Osteocyte (in vitro differentiated cells): ENCODE data around the gene SULT4A1. TPM values are rescaled to one million over a fixed set of nuclear protein-coding genes. Genes with fewer than 3 reads are reported as not detected.

ENCODE experiments used
- DNase-seq: peaks from one replicate; pipeline ENCODE4 v3.0.0; 2021; ENCODE audit warnings: mixed read lengths; ENCODE audit not compliant: unreplicated experiment; ENCODE audit errors: extremely low spot score
- H3K27ac Mint-ChIP-seq: one replicate; pipeline ENCODE4 v1.8.0; 2021; ENCODE audit warnings: mild to moderate bottlenecking, mixed read lengths; ENCODE audit not compliant: unreplicated experiment
- H3K27me3 Mint-ChIP-seq: one replicate; pipeline ENCODE4 v1.8.0; 2021; ENCODE audit warnings: mixed read lengths; ENCODE audit not compliant: unreplicated experiment
- H3K36me3 Mint-ChIP-seq: one replicate; pipeline ENCODE4 v1.8.0; 2021; ENCODE audit warnings: mixed read lengths; ENCODE audit not compliant: unreplicated experiment
- H3K4me1 Mint-ChIP-seq: one replicate; pipeline ENCODE4 v1.8.0; 2021; ENCODE audit warnings: mixed read lengths; ENCODE audit not compliant: unreplicated experiment
- H3K4me3 Mint-ChIP-seq: one replicate; pipeline ENCODE4 v1.8.0; 2021; ENCODE audit warnings: mild to moderate bottlenecking, moderate library complexity, mixed read lengths; ENCODE audit not compliant: unreplicated experiment
- H3K9me3 Mint-ChIP-seq: one replicate; pipeline ENCODE4 v1.8.0; 2021; ENCODE audit warnings: mixed read lengths; ENCODE audit not compliant: unreplicated experiment
- total RNA-seq: library from RNA; stranded (reverse); gene quantifications from 2 replicates; pipeline ENCODE4 v1.2.1, GENCODE V29; 2021
- TF ChIP-seq, protein P1 (sequence below): fragments of 200-600 bp; sonication (generic); IDR thresholded peaks from 2 replicates; pipeline ENCODE4 v1.5.0; 2021; ENCODE audit warnings: antibody characterized with exemption, mild to moderate bottlenecking, moderate library complexity

The SULT4A1 gene
- total RNA-seq, 1 donor from 2014 or later: not detected

DNA sequence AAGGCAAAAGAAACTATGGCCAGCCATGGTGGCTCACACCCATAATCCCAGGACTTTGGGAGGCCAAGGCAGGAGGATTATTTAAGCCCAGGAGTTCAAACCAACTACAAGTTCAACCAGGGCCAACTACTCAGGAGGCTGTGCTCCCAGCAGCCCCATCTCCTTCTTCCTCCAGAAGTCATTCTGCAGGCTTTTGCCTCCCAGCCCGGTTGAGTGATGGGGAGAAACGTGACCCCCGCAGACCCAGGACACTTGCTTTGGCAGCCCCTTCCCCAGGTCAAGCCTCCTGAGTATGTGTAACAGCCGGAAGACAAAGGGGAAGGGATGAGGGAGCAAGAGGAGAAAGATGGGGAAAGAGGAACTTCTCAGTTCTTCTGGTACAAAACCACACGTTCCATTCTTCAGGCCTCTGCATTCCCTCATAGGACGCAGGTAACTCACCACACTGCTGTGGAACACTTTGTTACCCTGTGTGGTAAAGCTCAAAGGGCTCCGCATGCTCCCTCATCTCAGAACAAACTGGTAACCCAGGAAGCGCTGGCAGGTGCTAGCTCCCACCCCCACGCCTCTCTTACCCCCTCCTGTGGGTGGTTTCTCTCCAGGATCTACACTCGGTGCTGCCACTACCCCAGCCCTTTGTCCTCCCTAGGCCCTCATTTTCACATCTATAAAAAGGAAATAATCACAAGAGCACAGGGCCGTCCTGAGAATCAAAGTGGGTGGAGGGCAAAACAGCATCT is 4.0 kb downstream of the SULT4A1 start:
- H3K4me3 Mint-ChIP-seq: no peak overlapping the region
- H3K4me1 Mint-ChIP-seq: peaks cover 3% of the 10 kb centered on the region
- no peaks in the 10 kb centered on the region for H3K36me3 Mint-ChIP-seq
- no peak for DNase-seq
- TF ChIP-seq, protein P1, sequence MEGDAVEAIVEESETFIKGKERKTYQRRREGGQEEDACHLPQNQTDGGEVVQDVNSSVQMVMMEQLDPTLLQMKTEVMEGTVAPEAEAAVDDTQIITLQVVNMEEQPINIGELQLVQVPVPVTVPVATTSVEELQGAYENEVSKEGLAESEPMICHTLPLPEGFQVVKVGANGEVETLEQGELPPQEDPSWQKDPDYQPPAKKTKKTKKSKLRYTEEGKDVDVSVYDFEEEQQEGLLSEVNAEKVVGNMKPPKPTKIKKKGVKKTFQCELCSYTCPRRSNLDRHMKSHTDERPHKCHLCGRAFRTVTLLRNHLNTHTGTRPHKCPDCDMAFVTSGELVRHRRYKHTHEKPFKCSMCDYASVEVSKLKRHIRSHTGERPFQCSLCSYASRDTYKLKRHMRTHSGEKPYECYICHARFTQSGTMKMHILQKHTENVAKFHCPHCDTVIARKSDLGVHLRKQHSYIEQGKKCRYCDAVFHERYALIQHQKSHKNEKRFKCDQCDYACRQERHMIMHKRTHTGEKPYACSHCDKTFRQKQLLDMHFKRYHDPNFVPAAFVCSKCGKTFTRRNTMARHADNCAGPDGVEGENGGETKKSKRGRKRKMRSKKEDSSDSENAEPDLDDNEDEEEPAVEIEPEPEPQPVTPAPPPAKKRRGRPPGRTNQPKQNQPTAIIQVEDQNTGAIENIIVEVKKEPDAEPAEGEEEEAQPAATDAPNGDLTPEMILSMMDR: no peak
- H3K9me3 Mint-ChIP-seq: peaks cover 5% of the 10 kb centered on the region
- H3K27me3 Mint-ChIP-seq: peaks cover 44% of the 10 kb centered on the region
- no peak overlapping the region for H3K27ac Mint-ChIP-seq

DNA sequence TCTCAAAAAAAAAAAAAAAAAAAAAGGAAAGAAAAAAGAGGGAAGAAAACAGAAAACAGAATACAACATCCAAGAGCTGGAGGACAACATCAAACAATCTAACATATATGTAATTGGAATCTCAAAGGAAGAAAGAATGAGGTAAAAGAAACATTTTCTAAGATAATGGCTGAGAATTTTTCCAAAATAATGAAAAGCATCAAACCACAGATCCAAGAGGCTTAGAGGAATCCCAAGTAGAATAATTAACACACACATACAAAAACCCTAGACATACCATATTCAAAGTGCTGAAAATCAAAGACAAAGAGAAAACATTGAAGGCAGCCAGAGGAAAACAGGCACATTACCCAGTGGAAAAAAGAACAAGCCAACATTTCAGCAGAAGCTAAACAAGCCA is 4.9 kb downstream of the SULT4A1 start:
- peaks cover 5% of the 10 kb centered on the region for H3K9me3 Mint-ChIP-seq
- no peak overlapping the region for H3K27ac Mint-ChIP-seq
- no peaks in the 10 kb centered on the region for H3K36me3 Mint-ChIP-seq
- no peaks in the 10 kb centered on the region for H3K4me1 Mint-ChIP-seq
- H3K4me3 Mint-ChIP-seq: no peak overlapping the region
- DNase-seq: no peak
- H3K27me3 Mint-ChIP-seq: peaks cover 36% of the 10 kb centered on the region
- TF ChIP-seq, protein P1: no peak

DNA sequence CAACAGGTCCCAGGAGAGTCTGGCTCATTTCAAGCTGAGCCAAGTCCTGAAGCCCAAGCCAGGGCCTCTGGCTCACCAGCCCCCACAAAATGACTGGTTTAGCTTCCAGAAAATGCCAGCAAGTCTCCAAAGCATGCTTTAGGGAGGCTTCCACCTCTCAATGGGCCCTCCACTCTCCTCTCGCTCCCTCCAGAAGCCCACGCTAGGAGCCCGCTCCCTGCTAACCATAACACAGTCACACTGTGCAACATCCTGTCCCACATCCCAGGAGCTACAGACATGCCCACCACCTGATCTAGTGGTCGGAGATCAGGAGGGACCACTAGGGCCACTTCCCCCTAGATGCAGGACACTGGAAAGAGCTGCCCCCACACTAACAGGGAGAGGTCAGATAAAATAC is 6.9 kb downstream of the SULT4A1 start:
- TF ChIP-seq, protein P1: no peak
- H3K27me3 Mint-ChIP-seq: peaks cover 32% of the 10 kb centered on the region
- no peak for DNase-seq
- H3K4me3 Mint-ChIP-seq: no peak overlapping the region
- H3K9me3 Mint-ChIP-seq: peaks cover 5% of the 10 kb centered on the region
- no peaks in the 10 kb centered on the region for H3K4me1 Mint-ChIP-seq
- H3K36me3 Mint-ChIP-seq: no peaks in the 10 kb centered on the region
- H3K27ac Mint-ChIP-seq: no peak overlapping the region

DNA sequence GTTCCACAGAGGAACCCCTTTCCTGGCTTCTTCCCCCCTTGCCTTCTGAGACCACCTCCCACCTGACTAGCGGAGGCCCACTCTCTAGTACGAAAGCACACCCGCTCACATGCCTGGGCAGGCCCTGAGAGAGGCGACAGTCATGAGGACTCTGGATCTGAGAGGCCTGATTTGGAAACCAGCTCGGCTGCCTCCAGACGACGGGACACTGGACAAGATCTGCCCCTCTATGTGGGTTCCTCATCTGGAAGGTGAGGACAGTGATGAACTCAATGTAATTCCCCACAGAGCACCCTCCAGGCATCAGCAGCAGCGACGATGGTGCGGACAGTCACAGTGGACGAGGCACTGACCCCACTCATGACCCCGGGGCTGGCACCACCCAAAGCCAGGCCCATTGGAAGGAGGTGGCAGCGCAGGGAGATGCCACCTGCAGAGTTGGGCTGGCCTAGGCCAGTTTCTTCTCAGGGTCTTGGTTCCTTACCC is 7.5 kb downstream of the SULT4A1 start:
- H3K9me3 Mint-ChIP-seq: peaks cover 5% of the 10 kb centered on the region
- TF ChIP-seq, protein P1: no peak
- H3K4me3 Mint-ChIP-seq: no peak overlapping the region
- H3K4me1 Mint-ChIP-seq: no peaks in the 10 kb centered on the region
- H3K27ac Mint-ChIP-seq: no peak overlapping the region
- no peak for DNase-seq
- H3K36me3 Mint-ChIP-seq: no peaks in the 10 kb centered on the region
- peaks cover 32% of the 10 kb centered on the region for H3K27me3 Mint-ChIP-seq

DNA sequence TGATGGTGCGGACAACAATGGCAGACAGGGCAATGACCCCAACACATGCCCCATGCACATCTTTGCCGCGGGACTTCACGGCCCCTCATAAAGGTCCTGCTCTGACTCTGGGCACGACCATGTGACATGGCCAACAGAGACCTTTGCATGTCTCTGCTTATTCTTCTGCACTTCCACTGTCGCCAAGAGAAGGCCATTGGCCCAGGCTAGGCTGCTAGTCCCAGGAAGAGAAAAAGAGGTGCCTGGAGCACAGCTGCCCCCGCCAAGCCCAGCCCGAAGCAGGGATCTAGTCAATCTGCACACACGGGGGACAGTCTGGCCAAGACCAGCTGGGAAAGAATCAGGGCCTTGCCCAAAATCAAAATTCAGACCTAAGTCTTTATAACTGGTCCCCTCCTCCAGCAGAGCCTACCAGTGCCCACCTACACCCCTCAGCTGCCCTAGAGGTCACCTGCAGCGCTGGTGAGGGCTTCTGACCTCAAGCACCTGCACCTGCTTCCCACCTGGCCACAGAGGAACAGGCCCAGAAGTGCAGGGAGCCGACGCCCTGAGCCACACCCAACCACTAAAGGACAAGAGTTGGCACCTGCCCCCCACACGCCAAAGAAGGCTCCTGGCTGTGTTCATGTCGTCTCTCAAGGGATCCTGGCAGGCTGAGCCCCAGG is 8.1 kb downstream of the SULT4A1 start:
- H3K36me3 Mint-ChIP-seq: no peaks in the 10 kb centered on the region
- no peaks in the 10 kb centered on the region for H3K4me1 Mint-ChIP-seq
- no peak for DNase-seq
- TF ChIP-seq, protein P1: no peak
- H3K27me3 Mint-ChIP-seq: peaks cover 31% of the 10 kb centered on the region
- H3K27ac Mint-ChIP-seq: no peak overlapping the region
- peaks cover 5% of the 10 kb centered on the region for H3K9me3 Mint-ChIP-seq
- no peak overlapping the region for H3K4me3 Mint-ChIP-seq
